Measurements from ENCODE around the gene TMPRSS7.
A peak's percentile ranks its signal among the peaks of the same experiment; 100 is the strongest.

The TMPRSS7 gene

DNA sequence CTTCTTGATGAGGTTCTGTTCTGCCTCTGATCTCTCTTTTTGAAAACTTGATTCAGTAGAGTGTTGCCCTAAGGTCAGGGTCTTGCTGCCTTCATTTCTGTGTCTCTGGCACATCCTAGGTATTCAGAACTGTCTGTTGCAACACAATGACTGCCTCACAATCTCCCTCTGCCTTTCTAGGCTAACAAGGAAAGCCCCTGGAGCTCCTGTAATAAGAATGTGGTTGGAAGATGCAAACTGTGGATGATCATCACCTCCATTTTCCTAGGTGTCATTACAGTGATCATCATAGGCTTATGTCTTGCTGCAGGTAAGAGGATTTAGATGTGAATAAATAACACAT is 58.6 kb downstream of the TMPRSS7 start:
- ATAC-seq = no peak
- no peak overlapping the region for H3K4me3 Mint-ChIP-seq
- peaks cover 7% of the 10 kb centered on the region for H3K4me1 Mint-ChIP-seq
- H3K9me3 Mint-ChIP-seq = no peaks in the 10 kb centered on the region
- no peak overlapping the region for H3K27ac Mint-ChIP-seq
- no peaks in the 10 kb centered on the region for H3K36me3 Mint-ChIP-seq
- DNase-seq (ENCODE audit: low spot score in 2 of 2) = no peak

GRCh38 chr3:112095731-112096130 is 61.2 kb downstream of the TMPRSS7 start:
- no peak for ATAC-seq
- DNase-seq (ENCODE audit: low spot score in 2 of 2) = no peak
- peaks cover 7% of the 10 kb centered on the region for H3K4me1 Mint-ChIP-seq
- no peaks in the 10 kb centered on the region for H3K9me3 Mint-ChIP-seq
- no peak overlapping the region for H3K4me3 Mint-ChIP-seq
- no peak overlapping the region for H3K27ac Mint-ChIP-seq
- no peaks in the 10 kb centered on the region for H3K36me3 Mint-ChIP-seq

- no peaks in the 10 kb centered on the region for H3K36me3 Mint-ChIP-seq
- no peak for DNase-seq (ENCODE audit: low spot score in 2 of 2)
- H3K27ac Mint-ChIP-seq = no peak overlapping the region
Measured at GRCh38 chr3:112096176-112096575, 61.6 kb downstream of the TMPRSS7 start.

GRCh38 chr3:112097378-112097777 is 62.8 kb downstream of the TMPRSS7 start:
- peaks cover 7% of the 10 kb centered on the region for H3K4me1 Mint-ChIP-seq
- DNase-seq (ENCODE audit: low spot score in 2 of 2) (no peak), ATAC-seq (peak; percentile 95)
- H3K4me3 Mint-ChIP-seq = no peak overlapping the region
- H3K9me3 Mint-ChIP-seq = no peaks in the 10 kb centered on the region
- no peaks in the 10 kb centered on the region for H3K36me3 Mint-ChIP-seq
- H3K27ac Mint-ChIP-seq = no peak overlapping the region

More at GRCh38 chr3:112096176-112096575, 61.6 kb downstream of the TMPRSS7 start:
- no peaks in the 10 kb centered on the region for H3K9me3 Mint-ChIP-seq
- H3K4me3 Mint-ChIP-seq = no peak overlapping the region
- no peak for ATAC-seq
- H3K4me1 Mint-ChIP-seq = peaks cover 7% of the 10 kb centered on the region

DNA sequence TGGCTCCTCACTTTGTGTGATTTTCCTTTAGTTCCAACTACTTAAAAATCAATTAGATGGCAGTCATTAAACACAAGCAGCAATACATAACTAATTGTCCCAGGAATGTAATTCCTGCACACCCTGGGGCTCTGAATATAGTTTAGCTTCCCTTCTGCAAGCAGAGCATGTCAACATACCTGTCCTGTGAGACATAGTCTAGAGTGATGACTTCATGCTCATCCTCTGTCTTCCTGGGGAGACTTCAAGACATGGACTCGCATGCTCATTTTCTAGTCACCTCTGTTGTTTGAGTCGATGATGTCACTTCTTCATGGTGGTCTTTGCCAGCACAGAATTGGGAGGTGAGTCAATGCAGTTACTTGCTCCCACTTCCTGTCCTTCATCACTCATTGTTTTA is 67.4 kb downstream of the TMPRSS7 start:
- H3K9me3 Mint-ChIP-seq = no peaks in the 10 kb centered on the region
- H3K4me3 Mint-ChIP-seq = no peak overlapping the region
- DNase-seq (ENCODE audit: low spot score in 2 of 2) (no peak), ATAC-seq (peak; percentile 52)
- H3K27ac Mint-ChIP-seq = no peak overlapping the region
- peaks cover 7% of the 10 kb centered on the region for H3K4me1 Mint-ChIP-seq
- H3K36me3 Mint-ChIP-seq = no peaks in the 10 kb centered on the region

DNA sequence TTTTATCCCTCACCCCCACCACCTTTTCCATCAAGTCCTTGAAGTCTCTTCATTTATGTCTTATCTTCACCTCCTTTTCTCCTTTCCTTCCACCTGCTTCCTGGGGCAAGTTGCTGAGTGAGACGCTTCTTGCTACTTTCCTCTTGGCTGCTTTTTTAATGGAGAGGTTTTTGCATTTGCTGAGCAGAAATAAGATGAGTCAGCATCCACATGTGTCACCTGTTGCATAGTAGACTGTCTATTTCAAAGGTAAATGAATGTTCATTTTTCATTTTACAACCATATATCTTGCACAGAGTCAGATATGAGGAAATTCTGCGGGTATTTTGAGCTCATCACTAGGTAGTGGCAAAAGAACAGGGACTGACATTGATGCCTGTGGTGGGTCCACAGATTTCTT is 70.2 kb downstream of the TMPRSS7 start:
- DNase-seq (ENCODE audit: low spot score in 2 of 2) (no peak), ATAC-seq (no peak)
- H3K4me1 Mint-ChIP-seq = no peaks in the 10 kb centered on the region
- H3K4me3 Mint-ChIP-seq = no peak overlapping the region
- no peaks in the 10 kb centered on the region for H3K9me3 Mint-ChIP-seq
- H3K36me3 Mint-ChIP-seq = no peaks in the 10 kb centered on the region
- H3K27ac Mint-ChIP-seq = no peak overlapping the region

- Mint-ChIP-seq H3K9me3 (no peaks in the 10 kb centered on the region), H3K4me3 (no peak overlapping the region), H3K4me1 (no peaks in the 10 kb centered on the region), H3K36me3 (no peaks in the 10 kb centered on the region), H3K27ac (no peak overlapping the region)
- no peak for DNase-seq (ENCODE audit: low spot score in 2 of 2)
- ATAC-seq = no peak
Measured at GRCh38 chr3:112109322-112109721, 74.8 kb downstream of the TMPRSS7 start.

DNA sequence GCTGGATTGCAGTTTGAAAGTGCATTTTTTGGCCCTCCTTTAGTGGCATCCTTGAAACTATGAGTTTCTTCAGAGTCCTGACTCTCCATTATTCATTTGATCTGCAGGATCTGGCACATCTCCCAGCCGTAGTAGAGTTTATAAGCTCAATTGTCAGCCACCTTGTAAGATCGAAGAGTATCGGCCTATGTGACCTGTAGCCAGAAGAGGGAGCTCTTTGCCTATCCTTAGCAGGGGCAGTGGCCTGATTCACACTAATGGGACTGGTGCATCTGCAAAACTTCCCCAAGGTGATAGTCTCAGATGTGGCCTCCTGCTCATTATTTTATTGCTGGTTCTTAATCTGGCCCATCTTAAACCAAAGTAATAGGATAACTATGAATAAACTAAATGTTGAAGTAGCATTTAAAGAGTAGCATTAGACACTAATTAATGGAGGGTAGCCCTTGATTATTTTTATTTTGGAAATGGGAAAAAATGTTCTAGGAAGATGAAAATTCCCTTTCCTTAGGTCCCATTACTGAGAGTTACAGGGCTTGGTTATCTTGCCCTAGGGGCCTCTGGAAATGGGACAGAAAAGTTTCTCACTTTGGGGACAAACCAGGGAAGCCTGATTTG is 77.4 kb downstream of the TMPRSS7 start:
- H3K27ac Mint-ChIP-seq = peak overlapping the region; percentile 29
- DNase-seq (ENCODE audit: low spot score in 2 of 2) (peak; percentile 37 to 67), ATAC-seq (peak; percentile 85)
- H3K4me3 Mint-ChIP-seq = no peak overlapping the region
- H3K9me3 Mint-ChIP-seq = no peaks in the 10 kb centered on the region
- H3K4me1 Mint-ChIP-seq = peaks cover 6% of the 10 kb centered on the region
- H3K36me3 Mint-ChIP-seq = no peaks in the 10 kb centered on the region

- H3K36me3 Mint-ChIP-seq = peaks cover 5% of the 10 kb centered on the region
- H3K9me3 Mint-ChIP-seq = no peaks in the 10 kb centered on the region
- ATAC-seq = no peak
- peaks cover 14% of the 10 kb centered on the region for H3K4me1 Mint-ChIP-seq
- peak overlapping the region; percentile 44 for H3K27ac Mint-ChIP-seq
- no peak overlapping the region for H3K4me3 Mint-ChIP-seq
- DNase-seq (ENCODE audit: low spot score in 2 of 2) = no peak
Measured at GRCh38 chr3:112114576-112115160, 80.1 kb downstream of the TMPRSS7 start.

GRCh38 chr3:112115161-112115739 is 80.7 kb downstream of the TMPRSS7 start:
- ATAC-seq (peak; percentile 75), DNase-seq (ENCODE audit: low spot score in 2 of 2) (no peak)
- H3K4me1 Mint-ChIP-seq = peaks cover 17% of the 10 kb centered on the region
- H3K27ac Mint-ChIP-seq = peak overlapping the region; percentile 44
- peaks cover 5% of the 10 kb centered on the region for H3K36me3 Mint-ChIP-seq
- H3K4me3 Mint-ChIP-seq = no peak overlapping the region
- no peaks in the 10 kb centered on the region for H3K9me3 Mint-ChIP-seq

GRCh38 chr3:112115806-112116383 is 81.4 kb downstream of the TMPRSS7 start:
- Mint-ChIP-seq H3K4me3 (no peak overlapping the region), H3K9me3 (no peaks in the 10 kb centered on the region), H3K27ac (no peak overlapping the region), H3K4me1 (peaks cover 17% of the 10 kb centered on the region), H3K36me3 (peaks cover 5% of the 10 kb centered on the region)
- DNase-seq (ENCODE audit: low spot score in 2 of 2) = no peak
- no peak for ATAC-seq

DNA sequence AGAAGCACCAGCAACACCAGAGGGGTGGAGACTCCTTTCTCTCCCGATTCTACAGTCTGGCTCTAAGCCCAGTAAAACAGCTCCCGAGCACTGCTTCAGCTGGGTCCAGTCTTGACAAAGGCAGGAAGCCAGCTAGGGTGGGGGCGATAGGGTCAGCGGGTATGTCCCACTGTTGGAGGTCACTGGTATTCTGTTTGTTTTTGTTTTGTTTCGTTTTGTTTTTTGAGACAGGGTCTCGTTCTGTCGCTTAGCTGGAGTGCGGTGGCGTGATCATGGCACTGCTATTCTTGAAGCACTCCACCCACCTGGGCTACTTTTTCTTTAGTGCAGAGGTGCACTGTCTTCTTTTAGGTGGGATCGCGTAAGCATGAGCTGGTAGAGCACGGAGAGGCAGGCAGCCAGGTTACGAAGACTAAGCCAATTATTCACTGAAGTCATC is 82.2 kb downstream of the TMPRSS7 start:
- Mint-ChIP-seq H3K4me1 (peaks cover 17% of the 10 kb centered on the region), H3K36me3 (peaks cover 5% of the 10 kb centered on the region), H3K9me3 (no peaks in the 10 kb centered on the region), H3K27ac (no peak overlapping the region), H3K4me3 (no peak overlapping the region)
- ATAC-seq = no peak
- no peak for DNase-seq (ENCODE audit: low spot score in 2 of 2)

DNA sequence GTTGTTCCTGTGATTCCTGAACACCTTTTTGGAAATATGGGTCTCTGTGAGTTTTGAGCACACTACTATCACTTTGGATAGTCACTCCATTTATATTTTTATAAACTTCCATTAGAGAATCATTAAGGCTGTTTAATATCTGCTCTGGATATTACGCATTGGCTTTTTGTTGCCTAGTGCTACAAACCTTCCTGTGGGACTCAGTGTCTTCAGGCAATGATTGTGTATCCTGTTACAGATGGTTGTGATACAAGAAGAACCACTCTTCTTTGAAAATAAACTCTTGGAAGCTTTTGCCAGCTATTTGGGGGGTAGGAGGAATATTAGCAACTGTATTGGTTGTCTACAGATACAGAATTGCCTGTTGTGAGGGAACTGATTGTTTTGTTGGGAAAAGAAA is 82.9 kb downstream of the TMPRSS7 start:
- Mint-ChIP-seq H3K4me1 (peaks cover 17% of the 10 kb centered on the region), H3K27ac (peak overlapping the region; percentile 5), H3K9me3 (no peaks in the 10 kb centered on the region), H3K4me3 (no peak overlapping the region), H3K36me3 (peaks cover 5% of the 10 kb centered on the region)
- ATAC-seq = no peak
- DNase-seq (ENCODE audit: low spot score in 2 of 2) = no peak

GRCh38 chr3:112117841-112118571 is 83.5 kb downstream of the TMPRSS7 start:
- ATAC-seq (no peak), DNase-seq (ENCODE audit: low spot score in 2 of 2) (no peak)
- Mint-ChIP-seq H3K27ac (no peak overlapping the region), H3K4me1 (peaks cover 17% of the 10 kb centered on the region), H3K36me3 (peaks cover 10% of the 10 kb centered on the region), H3K9me3 (no peaks in the 10 kb centered on the region), H3K4me3 (no peak overlapping the region)

GRCh38 chr3:112119962-112120836 is 85.7 kb downstream of the TMPRSS7 start:
- H3K9me3 Mint-ChIP-seq = no peaks in the 10 kb centered on the region
- peaks cover 12% of the 10 kb centered on the region for H3K4me1 Mint-ChIP-seq
- no peak overlapping the region for H3K27ac Mint-ChIP-seq
- no peak for DNase-seq (ENCODE audit: low spot score in 2 of 2)
- H3K36me3 Mint-ChIP-seq = peaks cover 19% of the 10 kb centered on the region
- no peak for ATAC-seq
- no peak overlapping the region for H3K4me3 Mint-ChIP-seq

Measured in stimulated activated effector memory CD8-positive, alpha-beta T cell treated with anti-CD3 and anti-CD28 coated beads, Interleukin-12 subunit alpha, Interleukin-12 subunit beta, amount 100 ng/mL, for 72 hours (primary cell).